ENCODE results near the gene TXNL1.

- no peak for TF ChIP-seq ZNF671 (CRISPR knock-in tag; IDR thresholded peaks at IDR 0.05)
- TF ChIP-seq TCF7 (CRISPR knock-in tag; IDR thresholded peaks at IDR 0.05; ENCODE audit: low read depth) = no peak
Observed at GRCh38 chr18:56658261-56658660, 19.9 kb upstream of the TXNL1 start.

Data from WTC11 (cell line).